ENCODE results near the gene BTBD9.

Gene BTBD9

GRCh38 chr6:38639498-38640215, at the start of gene BTBD9:
Gene BTBD9 (minus strand): TSS chr6:38639929.
- no peak for TF ChIP-seq CTCF (IDR thresholded peaks at IDR 0.05; ENCODE audit: low read depth, low read length, missing control alignments)
- H3K4me3 ChIP-seq (replicated peaks; ENCODE audit: low read depth, low read length): peak within 1 kb of the TSS; percentile 85
- peak; percentile 30 for DNase-seq (ENCODE audit: extremely low read depth, low read depth)

DNA sequence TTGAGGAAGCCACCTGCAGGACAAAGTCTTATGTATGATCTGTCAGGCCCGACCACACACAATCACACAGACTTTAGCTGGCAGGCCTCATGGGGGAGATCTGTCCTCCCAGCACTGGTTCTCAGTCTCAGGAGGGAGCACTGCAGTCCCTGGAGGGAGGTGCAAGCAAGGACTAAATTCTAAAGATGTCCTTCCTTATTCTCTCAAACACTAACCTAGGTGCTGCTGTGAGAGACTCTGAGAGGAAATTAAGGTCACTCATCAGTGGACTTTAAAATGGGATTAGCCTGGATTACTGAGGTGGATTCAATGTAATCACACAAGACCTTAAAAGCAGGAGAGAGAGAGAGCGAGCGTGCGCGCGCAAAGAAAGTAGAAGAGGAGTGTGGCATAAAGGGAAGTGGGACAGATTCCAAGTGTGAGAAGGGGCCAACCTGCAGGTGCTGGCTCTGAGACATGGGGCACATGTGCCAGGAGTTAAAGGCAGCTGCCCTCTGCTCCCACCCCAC, 48.9 kb upstream of the BTBD9 start:
- no peak overlapping the region for H3K4me3 ChIP-seq (replicated peaks; ENCODE audit: low read depth, low read length)
- DNase-seq (ENCODE audit: extremely low read depth, low read depth): no peak
- TF ChIP-seq CTCF (IDR thresholded peaks at IDR 0.05; ENCODE audit: low read depth, low read length, missing control alignments): no peak

DNA sequence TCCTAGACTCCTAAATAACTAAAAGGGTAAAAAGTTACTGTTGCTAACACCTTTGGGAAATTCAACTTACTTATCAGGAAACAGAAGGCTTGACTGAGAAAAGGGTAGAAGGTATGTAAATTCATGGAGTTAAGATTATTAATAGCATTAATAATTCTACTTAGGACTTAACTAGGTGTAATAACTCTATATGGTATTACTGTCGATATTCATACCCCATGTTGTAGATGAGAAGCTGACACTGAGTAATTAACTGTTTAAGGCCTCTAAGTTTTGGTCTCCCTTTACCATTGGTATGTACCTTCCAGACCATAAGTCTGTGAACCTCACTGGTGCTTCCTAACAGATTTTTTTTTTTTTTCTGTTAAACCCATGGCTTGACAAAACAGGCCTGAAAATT, 47.8 kb upstream of the BTBD9 start:
- no peak for TF ChIP-seq CTCF (IDR thresholded peaks at IDR 0.05; ENCODE audit: low read depth, low read length, missing control alignments)
- no peak overlapping the region for H3K4me3 ChIP-seq (replicated peaks; ENCODE audit: low read depth, low read length)
- no peak for DNase-seq (ENCODE audit: extremely low read depth, low read depth)

DNA sequence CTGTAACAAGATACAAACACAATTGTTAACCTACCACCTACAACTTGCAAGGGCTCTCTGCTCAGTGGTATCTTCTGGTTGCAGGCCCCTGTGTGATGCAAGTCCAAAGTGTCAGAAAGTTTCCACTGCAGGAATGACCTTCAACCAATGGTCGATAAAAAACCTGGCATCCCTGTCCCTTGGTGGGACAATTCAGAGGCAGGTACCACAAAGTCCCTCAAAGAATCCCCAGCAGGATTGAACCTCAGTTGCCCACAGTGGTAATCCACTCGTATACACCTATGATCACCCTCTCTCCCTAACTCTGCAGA, 47.3 kb upstream of the BTBD9 start:
- DNase-seq (ENCODE audit: extremely low read depth, low read depth): no peak

GRCh38 chr6:38686270-38687042, 46.7 kb upstream of the BTBD9 start:
- H3K4me3 ChIP-seq (replicated peaks; ENCODE audit: low read depth, low read length): no peak overlapping the region
- TF ChIP-seq CTCF (IDR thresholded peaks at IDR 0.05; ENCODE audit: low read depth, low read length, missing control alignments): no peak
- no peak for DNase-seq (ENCODE audit: extremely low read depth, low read depth)

More for the DNA sequence above, 47.3 kb upstream of the BTBD9 start:
- no peak for TF ChIP-seq CTCF (IDR thresholded peaks at IDR 0.05; ENCODE audit: low read depth, low read length, missing control alignments)
- no peak overlapping the region for H3K4me3 ChIP-seq (replicated peaks; ENCODE audit: low read depth, low read length)

GRCh38 chr6:38684904-38685303, 45.2 kb upstream of the BTBD9 start:
- TF ChIP-seq CTCF (IDR thresholded peaks at IDR 0.05; ENCODE audit: low read depth, low read length, missing control alignments): no peak
- DNase-seq (ENCODE audit: extremely low read depth, low read depth): no peak

More at GRCh38 chr6:38684904-38685303, 45.2 kb upstream of the BTBD9 start:
- H3K4me3 ChIP-seq (replicated peaks; ENCODE audit: low read depth, low read length): no peak overlapping the region

All from HFF-Myc (cell line).